Inflammatory macrophage (primary cell): ENCODE data around the gene APP.
"Not testable (repeated sequence)": the region's sequence is repeated elsewhere in the genome, so short reads cannot be mapped to it uniquely, and the experiment has no call there.

ENCODE experiments used
- DNase-seq, 2 donors: peaks; one replicate each; pipeline ENCODE4 v3.0.0-alpha.2; 2020 to 2022

Gene APP

DNA sequence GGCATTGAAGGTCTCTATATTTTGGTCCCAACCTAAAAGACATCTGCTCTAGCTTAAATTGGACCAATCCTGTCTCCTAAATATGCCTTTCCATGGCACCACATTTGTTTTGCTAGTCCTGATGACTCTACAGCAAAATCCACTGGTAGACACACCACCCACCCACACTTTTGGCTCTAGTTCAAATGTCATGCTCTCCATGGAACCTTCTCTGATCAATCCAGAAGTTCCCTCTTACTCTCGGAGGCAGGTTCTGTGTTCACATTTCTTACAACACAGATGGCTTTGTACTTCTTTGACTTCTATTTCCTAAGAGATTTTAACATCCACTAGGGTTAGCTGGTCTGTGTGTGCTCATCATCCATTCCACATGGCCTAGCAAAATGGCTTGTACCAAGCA is 151.3 kb downstream of the APP start:
- DNase-seq = peak; percentile 47 to 61

DNA sequence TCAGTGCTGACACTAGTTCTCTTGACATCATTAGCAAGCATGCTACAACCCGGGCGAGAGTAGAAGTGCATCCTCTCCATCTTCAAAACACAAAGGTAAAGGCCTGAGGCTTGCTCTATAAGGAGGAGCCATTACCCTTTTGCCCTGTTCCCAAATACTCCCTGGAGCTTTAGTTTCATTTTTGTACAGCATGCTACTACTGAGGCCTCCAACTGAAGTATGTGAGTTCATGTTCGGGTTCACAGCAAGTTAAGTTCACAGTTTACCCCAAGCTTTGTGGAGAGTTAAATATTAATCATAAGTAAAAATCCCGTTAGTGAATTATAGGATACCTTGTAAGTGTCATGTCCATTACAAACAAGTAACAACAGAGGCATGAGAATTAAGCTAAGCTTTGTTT is 156.6 kb downstream of the APP start:
- no peak for DNase-seq

DNA sequence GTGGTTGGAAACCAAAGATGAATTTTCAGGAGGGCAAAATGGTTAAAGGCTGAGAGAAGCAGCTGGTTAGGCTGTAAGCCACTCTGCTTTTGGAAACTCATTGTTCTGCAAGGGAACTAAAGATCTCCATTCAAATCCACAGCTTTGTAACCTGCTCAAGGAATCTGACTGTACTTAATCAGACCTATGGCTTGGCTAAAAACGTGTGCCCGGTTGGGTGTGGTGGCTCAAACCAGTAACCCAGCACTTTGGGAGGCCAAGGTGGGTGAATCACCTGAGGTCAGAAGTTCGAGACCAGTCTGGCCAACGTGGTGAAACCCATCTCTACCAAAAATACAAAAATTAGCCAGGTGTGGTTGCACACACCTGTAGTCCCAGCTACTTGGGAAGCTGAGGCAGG is 158.1 kb downstream of the APP start:
- not testable (repeated sequence) for DNase-seq

DNA sequence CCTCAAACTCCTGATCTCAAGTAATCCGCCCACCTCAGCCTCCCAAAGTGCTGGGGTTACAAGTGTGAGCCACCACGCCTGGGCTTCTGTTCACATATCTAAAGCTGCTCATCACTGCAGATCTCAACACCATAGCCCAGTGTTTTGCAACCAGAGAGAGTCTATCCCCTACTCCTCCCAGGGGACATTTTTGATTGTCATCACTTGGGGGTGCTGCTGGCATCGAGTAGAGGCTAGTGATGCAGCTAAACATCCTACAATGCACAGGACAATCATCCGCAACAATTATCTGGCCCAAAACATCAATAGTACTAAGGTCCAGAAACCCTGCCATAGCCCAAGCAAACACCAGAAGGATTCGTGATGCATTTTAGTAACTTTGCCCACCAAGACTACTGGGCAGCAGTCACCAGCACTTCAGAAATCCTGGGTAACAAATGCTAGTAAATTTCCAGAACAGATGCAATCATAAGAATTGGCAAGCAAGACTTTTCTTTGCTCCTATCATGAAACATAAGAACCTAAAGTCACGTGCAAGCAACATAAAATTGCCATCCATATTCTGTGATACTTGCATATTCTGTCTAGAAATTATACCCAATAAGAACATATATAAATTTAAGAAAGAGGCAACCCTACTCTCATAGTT is 159.2 kb downstream of the APP start:
- no peak for DNase-seq

DNA sequence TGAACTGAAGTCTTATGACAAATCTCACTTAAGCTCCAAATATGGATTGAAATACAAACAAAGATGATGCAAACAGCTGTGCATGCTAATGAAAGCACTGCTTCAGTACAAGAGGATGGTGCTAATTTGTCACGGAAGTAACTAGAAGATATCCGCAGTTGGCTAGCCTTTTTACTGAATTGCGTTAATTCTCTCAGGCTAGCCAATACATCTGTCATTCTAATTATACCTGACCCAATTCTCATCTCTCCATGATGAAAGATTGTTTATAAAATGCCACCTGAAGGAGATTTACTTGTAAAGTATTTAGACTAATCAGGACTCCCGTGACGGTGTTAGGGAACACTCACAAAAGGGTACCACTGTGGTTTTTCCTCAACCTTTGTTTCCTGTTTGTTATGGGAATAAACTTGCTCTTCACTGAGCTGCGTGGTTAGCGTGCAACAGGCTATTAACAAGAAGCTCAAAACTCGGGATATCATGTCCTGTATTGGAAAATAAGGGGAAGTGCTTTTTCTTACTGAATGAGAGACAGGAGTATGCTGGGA is 162.5 kb downstream of the APP start:
- no peak for DNase-seq

DNA sequence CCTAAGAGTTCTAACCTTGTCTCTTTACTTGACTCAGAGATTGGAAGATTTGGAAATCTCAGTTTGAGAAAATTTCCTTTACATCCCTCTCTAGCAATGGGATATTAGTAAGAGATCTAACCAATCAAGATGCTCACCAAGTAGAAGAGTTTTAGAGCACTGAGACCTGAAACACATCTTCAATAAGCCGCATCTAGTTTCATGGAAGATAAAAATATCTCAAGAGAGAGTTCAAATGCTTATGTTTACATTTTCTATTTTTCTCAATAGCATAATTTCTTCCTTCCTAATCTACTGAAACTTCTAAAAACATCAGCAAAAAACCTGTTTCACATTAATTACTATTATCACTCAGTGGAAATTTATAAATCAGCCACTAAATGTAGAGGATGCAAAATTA is 165.1 kb downstream of the APP start:
- no peak for DNase-seq

DNA sequence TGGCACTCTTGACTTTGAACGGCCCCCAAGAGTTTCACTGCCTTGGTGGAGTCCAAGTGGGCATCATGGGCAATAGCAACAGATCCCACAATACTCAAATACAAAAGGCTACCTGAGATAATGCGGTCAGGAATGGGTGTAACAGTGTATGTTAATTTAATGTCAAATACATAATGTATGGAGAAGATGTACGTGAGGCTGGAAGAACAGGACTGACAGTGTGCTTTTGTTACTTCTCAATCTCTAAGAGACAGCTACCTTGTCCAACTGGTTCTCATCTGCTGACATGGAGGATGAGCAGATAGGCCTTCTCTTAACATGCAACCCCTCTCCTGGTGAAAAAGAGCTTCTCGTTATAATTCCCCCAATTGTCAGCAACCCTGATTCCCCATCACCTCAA is 167.2 kb downstream of the APP start:
- no peak for DNase-seq

DNA sequence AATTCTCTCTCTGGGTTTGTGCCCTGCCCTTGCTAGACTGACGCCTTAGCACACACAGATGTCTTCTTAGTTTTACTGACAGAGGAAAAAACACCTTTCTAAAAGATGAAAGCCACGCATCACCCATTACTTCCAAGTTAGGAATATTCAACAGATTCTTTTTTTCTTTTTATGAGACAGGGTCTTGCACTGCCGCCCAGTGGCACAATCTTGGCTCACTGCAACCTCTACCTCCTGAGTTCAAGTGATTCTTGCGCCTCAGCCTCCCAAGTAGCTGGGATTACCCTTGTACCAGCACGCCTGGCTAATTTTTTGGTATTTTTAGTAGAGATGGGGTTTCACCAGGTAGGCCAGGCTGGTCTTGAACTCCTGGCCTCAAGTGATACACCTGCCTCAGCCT is 169.2 kb downstream of the APP start:
- DNase-seq = no peak

DNA sequence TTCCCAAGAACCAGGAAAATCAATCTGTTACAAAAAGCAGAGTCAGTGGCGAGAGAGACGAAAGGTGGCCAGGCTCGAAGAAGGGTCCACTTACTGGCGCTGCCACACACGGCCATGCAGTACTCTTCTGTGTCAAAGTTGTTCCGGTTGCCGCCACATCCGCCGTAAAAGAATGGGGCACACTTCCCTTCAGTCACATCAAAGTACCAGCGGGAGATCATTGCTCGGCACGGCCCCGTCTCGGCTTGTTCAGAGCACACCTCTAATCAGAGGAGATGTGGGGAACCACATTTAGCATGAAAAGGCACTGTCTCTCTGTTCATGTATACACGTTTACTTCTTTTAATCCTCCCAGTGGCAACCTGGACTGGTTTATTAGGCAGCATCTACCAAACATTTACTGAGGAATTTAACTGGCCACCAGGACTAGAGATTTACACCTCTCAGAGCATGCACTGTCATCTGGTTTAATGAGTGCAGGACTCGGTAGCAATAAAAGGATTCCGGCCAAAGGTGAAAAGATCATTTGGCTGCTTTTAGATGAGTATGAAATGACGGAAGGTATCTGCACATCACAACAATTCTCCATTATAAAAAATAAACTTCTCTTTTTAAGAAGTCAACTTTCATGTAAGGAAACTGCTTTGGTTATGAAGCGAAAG is 170.5 kb downstream of the APP start:
- no peak for DNase-seq

DNA sequence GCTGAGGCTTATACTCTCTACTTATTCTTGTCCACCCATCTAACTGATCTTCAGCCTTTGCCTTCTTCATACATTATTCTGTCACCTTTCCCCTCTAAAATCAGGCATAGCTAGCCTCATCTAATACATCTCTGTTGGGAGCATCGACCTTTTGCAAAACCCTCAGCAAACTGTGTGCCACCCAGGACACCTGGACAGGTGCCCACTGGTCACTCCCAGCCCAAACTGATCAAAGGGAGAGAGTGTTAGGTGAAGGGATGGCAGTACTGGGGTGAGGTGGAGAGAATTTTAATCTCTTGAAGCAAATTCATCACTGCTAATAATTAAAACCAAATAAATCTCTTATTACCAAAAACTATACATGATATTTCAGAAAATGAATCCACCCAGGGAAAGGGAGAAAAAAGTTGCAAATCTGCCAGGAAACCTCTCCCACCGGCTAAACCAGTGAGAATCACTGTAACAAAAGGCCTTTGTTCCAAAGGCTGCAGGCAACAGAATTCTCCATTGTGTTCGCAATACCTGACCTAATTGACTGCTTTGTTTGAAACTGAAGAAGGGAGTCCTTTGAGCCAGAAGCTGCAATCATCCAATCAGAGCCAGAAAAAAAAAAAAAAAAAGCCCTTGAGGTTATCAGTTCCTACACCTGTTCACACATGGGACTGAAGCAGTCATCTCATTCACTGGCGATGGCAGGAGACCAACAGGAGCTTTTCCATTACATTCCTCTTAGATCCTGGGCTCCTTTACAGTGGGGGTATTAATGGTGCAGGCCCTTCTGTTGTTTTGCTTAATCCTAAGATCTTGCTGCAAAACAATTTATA is 172.6 kb downstream of the APP start:
- DNase-seq = no peak

DNA sequence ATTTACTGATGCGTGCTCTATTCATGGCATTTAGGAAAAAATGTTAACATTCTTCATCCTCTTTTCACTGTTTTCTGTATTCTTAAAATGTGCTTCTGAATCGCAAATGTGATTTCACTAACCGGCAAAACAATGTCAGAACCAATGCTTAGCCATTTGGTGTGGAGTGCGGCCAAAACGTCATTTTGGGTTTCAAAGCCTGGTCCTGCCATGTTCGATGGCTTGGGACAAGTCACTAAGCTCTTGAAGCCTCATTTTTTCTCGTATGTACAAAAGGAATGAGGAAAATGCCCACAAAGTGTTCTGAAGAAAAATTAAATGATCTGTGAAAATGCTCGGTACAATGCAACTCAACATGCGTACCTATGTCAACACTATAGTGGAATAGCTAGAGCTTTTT is 175.3 kb downstream of the APP start:
- no peak for DNase-seq

DNA sequence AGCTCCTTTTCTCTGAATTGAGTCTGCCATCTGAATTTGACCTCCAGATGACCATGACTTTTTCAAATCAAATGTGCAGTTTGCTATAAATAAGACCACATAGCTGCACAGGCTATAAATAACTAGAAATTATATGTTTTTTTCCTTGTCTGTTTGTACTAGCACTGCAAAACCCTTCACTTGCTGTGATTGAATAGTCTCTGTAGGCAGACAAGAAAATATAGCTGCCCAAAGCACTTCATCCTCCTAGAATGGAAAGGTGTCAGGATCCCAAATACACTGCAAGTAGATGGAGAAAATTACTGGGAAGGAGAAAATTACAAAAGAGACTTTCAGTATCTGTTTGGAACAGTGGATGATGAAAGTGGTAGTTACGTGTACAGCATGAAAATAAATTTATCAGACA is 175.8 kb downstream of the APP start:
- no peak for DNase-seq

DNA sequence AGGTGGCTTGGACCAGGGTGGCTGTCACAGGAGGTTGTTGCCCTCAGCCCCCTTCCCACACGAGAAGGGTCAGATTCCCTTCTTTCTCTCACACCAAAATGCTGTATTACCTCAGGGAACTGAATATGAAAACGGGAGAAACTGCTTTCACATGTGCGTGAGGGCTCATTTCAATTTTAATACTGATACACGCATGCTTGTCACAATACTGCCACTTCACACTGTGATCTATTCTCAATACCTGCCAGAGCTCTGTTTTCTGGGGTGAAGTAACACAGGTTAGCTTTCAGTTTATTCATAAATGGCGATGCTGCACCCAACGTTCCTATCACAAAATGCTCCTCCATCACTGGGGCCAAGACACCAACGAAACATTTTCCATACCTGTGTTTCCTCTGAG is 181.8 kb downstream of the APP start:
- no peak for DNase-seq

DNA sequence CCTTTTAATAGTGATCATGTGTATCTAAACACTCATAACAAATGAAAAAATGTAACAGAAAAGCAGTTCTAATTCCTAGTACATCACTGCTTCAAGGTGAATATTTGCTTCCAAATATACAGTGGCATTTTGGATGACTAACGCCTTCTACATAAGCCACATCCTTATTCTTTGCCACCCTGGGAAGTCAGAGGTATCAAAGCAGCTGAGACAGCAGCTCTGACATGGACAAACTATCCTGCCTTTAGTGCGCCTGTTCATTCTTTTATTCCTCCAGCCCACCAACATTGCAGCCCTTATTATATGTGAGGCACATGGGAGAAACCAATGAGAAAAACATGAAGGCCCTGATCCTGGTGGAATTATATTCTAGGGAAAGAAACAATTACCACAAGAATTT is 183.0 kb downstream of the APP start:
- no peak for DNase-seq

DNA sequence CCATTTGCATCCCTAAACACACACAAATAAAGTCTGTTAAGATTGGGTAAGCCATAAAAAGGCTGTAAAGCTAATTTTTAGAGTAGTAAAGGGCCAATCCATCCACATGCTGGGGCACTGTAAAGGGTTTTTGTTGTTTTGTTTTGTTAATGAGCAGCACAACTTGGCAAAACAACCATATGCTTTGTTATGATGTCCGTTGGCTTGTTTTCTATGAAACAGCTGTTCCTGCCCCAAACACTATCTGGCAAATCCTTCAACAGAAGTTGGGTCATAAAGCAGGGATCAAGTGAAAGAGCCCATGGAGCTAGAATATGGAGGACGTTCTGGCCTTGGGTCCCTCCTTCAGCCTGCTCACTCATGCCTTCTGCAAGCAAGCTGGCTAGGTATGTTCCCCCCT is 183.6 kb downstream of the APP start:
- DNase-seq = no peak

DNA sequence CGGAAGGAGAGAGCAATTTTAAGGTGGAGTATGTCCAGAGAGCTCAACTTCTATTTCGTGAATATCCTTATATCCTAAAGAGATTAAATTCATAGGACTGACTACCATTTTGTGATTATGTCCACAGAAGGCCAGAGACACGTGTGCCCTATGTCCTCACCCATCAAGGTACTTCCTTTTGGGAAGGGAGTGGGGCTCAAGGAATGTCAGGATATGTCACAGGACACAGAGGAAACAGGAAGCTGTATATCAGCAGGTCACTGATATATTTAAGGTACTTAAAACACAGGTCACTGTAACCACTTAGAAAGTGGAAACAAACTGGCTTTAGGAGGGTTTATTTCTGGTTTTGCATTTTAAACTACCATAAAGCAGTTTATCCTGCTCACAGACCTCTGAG is 184.6 kb downstream of the APP start:
- DNase-seq = no peak

DNA sequence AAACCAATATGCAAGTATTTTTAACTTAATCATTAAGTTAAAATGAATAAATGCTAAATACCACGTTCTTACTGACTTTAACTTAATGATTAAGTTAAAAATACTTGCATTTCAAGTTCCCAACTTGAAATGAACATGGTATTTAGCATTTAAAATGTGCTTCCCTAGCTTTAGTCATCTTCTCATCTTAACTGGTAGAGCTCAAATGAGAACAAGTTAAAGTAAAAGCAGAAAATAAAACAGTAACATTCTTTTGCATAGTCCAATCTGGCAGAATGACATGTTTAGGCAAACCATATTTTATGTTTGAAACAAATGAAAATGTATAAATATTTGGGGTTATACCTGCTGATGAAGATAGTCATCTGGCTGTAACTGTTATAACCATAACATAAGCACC is 186.0 kb downstream of the APP start:
- no peak for DNase-seq

DNA sequence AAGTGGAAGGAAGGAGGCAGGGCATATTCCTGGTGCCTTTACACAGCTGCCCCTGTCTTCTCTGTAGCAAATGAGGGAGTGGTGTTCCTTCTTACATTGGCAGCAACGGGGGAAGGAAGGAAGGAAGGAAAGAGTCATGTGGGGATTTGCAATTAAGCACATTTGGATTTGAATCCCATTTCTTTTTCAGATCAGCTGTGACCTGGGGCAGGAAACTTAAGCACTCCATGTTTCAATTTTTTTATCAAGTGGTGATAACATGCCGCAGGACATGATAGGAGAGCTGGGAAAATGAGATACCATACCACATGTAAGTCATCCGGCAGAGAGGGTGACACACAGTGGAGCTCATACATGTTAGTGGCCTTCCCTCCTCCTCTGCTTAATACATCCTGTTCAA is 186.8 kb downstream of the APP start:
- no peak for DNase-seq

DNA sequence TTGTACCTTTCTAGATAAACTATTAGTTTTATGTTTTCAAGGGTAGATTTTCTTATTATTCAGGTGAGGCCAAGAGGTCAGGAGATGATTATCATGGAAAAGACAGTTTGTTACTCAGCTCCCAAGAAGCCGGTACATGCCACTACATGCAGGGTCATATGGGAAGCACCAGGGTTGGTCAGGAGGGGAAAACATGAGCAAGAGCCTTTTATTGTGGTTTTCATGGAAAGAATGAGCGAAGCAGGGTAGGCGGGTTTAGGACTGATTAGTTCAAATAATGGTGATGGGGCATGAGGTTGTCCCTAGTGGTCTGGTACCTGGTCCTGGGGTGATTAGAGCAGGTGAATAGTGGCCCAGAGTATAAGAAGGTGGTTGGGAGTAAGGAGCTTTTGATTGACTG is 189.9 kb downstream of the APP start:
- no peak for DNase-seq

DNA sequence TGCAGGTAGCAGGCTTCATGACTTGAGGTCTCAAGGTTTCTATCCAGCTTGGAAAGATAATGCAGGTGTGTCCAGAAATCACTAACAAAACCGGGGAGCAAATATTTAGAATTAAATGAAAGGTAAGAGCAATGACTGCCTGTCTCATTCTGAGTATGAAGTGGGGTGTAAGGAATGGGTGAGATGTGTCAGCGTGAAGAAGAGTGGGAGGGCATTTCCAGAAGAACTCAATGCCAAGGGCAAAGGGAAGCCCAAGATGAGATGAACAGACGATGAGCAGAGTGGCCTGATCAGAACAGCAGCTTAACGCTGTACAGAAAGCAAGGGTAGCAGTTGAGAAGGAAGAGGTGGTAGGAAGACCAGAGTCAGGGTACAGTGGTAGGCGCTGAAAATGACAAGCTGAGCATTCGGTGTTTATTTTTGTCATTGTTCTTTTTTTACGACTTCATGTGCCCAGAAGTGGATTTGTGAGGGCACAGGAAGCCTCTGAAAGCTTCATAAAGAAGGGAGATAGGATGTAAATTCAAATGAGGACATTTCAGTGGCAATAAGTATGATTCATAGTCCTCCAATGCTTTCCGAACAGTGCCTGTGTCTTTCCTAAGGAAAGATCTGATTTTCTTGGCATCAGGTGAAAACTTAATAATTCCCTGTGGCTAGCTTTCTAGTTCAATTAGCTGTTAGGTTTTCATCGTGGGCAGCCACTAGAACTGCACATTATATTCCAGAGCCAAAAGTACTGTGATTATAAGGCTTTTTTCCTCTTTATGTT is 190.5 kb downstream of the APP start:
- DNase-seq = no peak

DNA sequence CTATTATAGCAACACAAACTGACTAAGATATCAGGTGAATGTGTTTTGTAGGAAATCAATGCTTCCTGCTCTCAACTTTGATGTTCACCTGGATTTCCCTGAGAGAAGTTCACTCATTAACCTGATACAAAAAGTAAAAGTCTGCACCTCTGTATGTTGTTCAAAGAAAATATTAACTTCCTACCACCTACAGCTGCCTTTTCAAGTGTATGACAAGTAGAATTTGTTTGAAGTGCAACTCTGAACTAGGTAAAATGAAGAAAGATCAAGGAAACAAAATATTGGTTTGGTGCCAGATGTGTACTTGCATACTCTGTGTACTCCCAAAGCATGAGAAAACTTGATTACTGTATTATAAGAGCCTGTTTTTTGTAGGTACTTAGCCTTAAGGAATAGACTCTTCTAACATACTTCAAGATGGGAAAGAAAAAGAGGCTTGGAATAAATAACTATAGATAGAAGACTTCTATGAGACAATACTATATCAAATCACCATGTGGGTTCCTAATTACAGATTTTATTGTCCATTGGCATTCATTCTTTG is 193.4 kb downstream of the APP start:
- no peak for DNase-seq

DNA sequence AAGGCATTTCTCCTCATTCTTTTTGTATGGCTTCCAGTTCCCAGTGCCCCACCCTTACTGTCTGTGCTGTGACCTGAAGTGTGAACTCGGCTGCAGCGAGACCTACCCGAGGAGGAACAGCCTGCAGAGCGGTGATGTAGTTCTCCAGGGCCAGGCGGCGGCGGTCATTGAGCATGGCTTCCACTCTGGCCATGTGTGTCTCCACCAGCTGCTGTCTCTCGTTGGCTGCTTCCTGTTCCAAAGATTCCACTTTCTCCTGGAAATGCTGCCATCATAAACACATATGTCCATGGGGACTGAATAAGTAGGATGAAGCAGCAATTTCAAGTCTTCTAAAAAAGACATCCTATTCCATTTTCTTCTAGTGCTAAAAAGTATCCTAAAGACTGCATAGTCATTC is 195.6 kb downstream of the APP start:
- DNase-seq = no peak
